H1 (cell line): ENCODE results near the gene COL8A1. TPM values are rescaled to one million over a fixed set of nuclear protein-coding genes. Genes with fewer than 3 reads are reported as not detected.

ENCODE experiments used
- CTCF ChIA-PET: fragments of 300-600 bp; sonication (Branson Sonifier 250); formaldehyde crosslinking; loops from one replicate; lab custom pipeline; 2021; ENCODE audit not compliant: partially characterized antibody; lab: Charles Lee
- POLR2A ChIA-PET: fragments of 300-600 bp; sonication (Branson Sonifier 250); formaldehyde crosslinking; loops from one replicate; lab custom pipeline; 2021; ENCODE audit warnings: inconsistent platforms; ENCODE audit not compliant: partially characterized antibody; lab: Charles Lee
- DNase-seq, 2 experiments: peaks; one replicate each; pipeline versions ENCODE4 v3.0.0 to v3.0.0-alpha.2; 2010 to 2022; ENCODE audit warnings: low spot score in 2 of 2, low read depth in 1 of 2, mixed read lengths in 1 of 2
- FAIRE-seq: peaks from 2 replicates; lab custom pipeline; 2011; peaks lifted over from hg19 to GRCh38; lab: Jason Lieb, UNC
- H2AFZ ChIP-seq: 2 replicates; pipeline ENCODE4 v1.8.1; 2012; ENCODE audit warnings: low read length, inconsistent platforms
- H2AK5ac ChIP-seq: 2 replicates; pipeline ENCODE4 v1.6.1; 2013; ENCODE audit warnings: low read depth, low read length
- H2BK120ac ChIP-seq: replicated peaks from 2 replicates; pipeline ENCODE3; 2013; ENCODE audit warnings: low read depth, low read length, inconsistent platforms
- H2BK12ac ChIP-seq: 2 replicates; pipeline ENCODE4 v1.6.1; 2013; ENCODE audit warnings: low read depth, low read length
- H2BK15ac ChIP-seq: 2 replicates; pipeline ENCODE4 v1.6.1; 2013; ENCODE audit warnings: low read length
- H2BK20ac ChIP-seq: 2 replicates; pipeline ENCODE4 v1.6.1; 2013; ENCODE audit warnings: low read length
- H2BK5ac ChIP-seq: 2 replicates; pipeline ENCODE4 v1.6.1; 2013; ENCODE audit warnings: low read depth, low read length
- H3K14ac ChIP-seq: 2 replicates; pipeline ENCODE4 v1.6.1; 2013; ENCODE audit warnings: inconsistent platforms; ENCODE audit not compliant: insufficient read length
- H3K18ac ChIP-seq: 2 replicates; pipeline ENCODE4 v1.6.1; 2013; ENCODE audit warnings: low read length; ENCODE audit errors: extremely low read depth
- H3K23ac ChIP-seq: 2 replicates; pipeline ENCODE4 v1.6.1; 2013; ENCODE audit warnings: inconsistent platforms; ENCODE audit not compliant: insufficient read length
- H3K23me2 ChIP-seq: 2 replicates; pipeline ENCODE4 v1.6.1; 2013; ENCODE audit warnings: low read depth, low read length
- H3K27ac ChIP-seq: 2 replicates; pipeline ENCODE4 v1.6.1; 2011; ENCODE audit warnings: low read depth, low read length, inconsistent platforms
- H3K27me3 ChIP-seq, 4 experiments: replicated peaks in 1 of 4; 1 replicate in 1 of 4; 2 replicates in 3 of 4; pipeline versions ENCODE4 v1.6.1 to v1.8.1; 2011 to 2013; ENCODE audit warnings: low read length in 3 of 4, mild to moderate bottlenecking in 3 of 4, inconsistent platforms in 2 of 4, mixed read lengths in 2 of 4, moderate library complexity in 1 of 4; ENCODE audit not compliant: control insufficient read depth in 3 of 4, insufficient read depth in 3 of 4; ENCODE audit errors: extremely low read depth in 1 of 4
- H3K36me3 ChIP-seq, 4 experiments: 2 replicates each; pipeline versions ENCODE4 v1.6.1 to v1.8.1; 2011 to 2013; ENCODE audit warnings: mild to moderate bottlenecking in 4 of 4, low read length in 3 of 4, moderate library complexity in 2 of 4, control low read depth in 1 of 4, inconsistent platforms in 1 of 4; ENCODE audit not compliant: insufficient read depth in 4 of 4, control insufficient read depth in 2 of 4
- H3K4ac ChIP-seq: replicated peaks from 2 replicates; pipeline ENCODE3; 2013; ENCODE audit warnings: low read length, low read depth, mixed read lengths, inconsistent platforms; ENCODE audit not compliant: insufficient read length
- H3K4me1 ChIP-seq, 4 experiments: replicated peaks in 1 of 4; 1 replicate in 1 of 4; 2 replicates in 3 of 4; pipeline versions ENCODE4 v1.6.1 to v1.8.1; 2011 to 2013; ENCODE audit warnings: low read length in 3 of 4, inconsistent platforms in 2 of 4, mixed read lengths in 1 of 4; ENCODE audit not compliant: insufficient read depth in 4 of 4, control insufficient read depth in 3 of 4
- H3K4me2 ChIP-seq, 2 experiments: 2 replicates each; pipeline versions ENCODE4 v1.6.1 to v1.8.1; 2011 to 2013; ENCODE audit warnings: low read depth in 2 of 2, low read length in 2 of 2, control low read depth in 1 of 2, inconsistent platforms in 1 of 2, mild to moderate bottlenecking in 1 of 2; ENCODE audit not compliant: insufficient read depth in 1 of 2
- H3K4me3 ChIP-seq, 4 experiments: fragments of 200-600, 300-600 bp in 1 of 4; sonication (generic), shearing (Covaris generic), sonication (Bioruptor Twin) in 1 of 4; 2 replicates each; pipeline versions ENCODE4 v1.5.1 to v1.8.1; 2011 to 2016; ENCODE audit warnings: low read length in 4 of 4, low read depth in 3 of 4, control low read depth in 2 of 4, inconsistent platforms in 2 of 4, mild to moderate bottlenecking in 2 of 4, mixed read lengths in 1 of 4, moderate library complexity in 1 of 4; ENCODE audit not compliant: insufficient read depth in 2 of 4; ENCODE audit errors: extremely low read depth in 1 of 4
- H3K56ac ChIP-seq: replicated peaks from 2 replicates; pipeline ENCODE3; 2013; ENCODE audit warnings: low read depth, mild to moderate bottlenecking, mixed read lengths, low read length, inconsistent platforms; ENCODE audit not compliant: insufficient read length
- H3K79me1 ChIP-seq: 2 replicates; pipeline ENCODE4 v1.6.1; 2013; ENCODE audit warnings: low read depth, low read length, control low read depth
- H3K79me2 ChIP-seq, 2 experiments: 2 replicates each; pipeline versions ENCODE4 v1.6.1 to v1.8.1; 2012 to 2013; ENCODE audit warnings: low read length in 2 of 2, mild to moderate bottlenecking in 2 of 2, inconsistent platforms in 1 of 2; ENCODE audit not compliant: insufficient read depth in 2 of 2, control insufficient read depth in 1 of 2
- H3K9ac ChIP-seq, 4 experiments: replicated peaks in 1 of 4; 1 replicate in 1 of 4; 2 replicates in 3 of 4; pipeline versions ENCODE4 v1.6.1 to v1.8.1; 2011 to 2013; ENCODE audit warnings: low read depth in 3 of 4, low read length in 3 of 4, control low read depth in 2 of 4, mild to moderate bottlenecking in 2 of 4, moderate library complexity in 2 of 4, inconsistent platforms in 1 of 4; ENCODE audit errors: extremely low read depth in 1 of 4
- H3K9me3 ChIP-seq, 2 experiments: 2 replicates each; pipeline versions ENCODE4 v1.6.1 to v1.8.1; 2012 to 2013; ENCODE audit warnings: mild to moderate bottlenecking in 2 of 2, moderate library complexity in 2 of 2, control low read depth in 1 of 2, inconsistent platforms in 1 of 2, low read depth in 1 of 2, low read length in 1 of 2, mixed read lengths in 1 of 2; ENCODE audit not compliant: insufficient read depth in 2 of 2
- H4K20me1 ChIP-seq, 2 experiments: replicated peaks in 1 of 2; 2 replicates each; pipeline versions ENCODE3 to v1.8.1; 2011 to 2013; ENCODE audit warnings: inconsistent platforms in 2 of 2, low read length in 2 of 2, mild to moderate bottlenecking in 1 of 2; ENCODE audit not compliant: insufficient read depth in 2 of 2, control insufficient read depth in 1 of 2
- H4K5ac ChIP-seq: 2 replicates; pipeline ENCODE4 v1.6.1; 2013; ENCODE audit warnings: low read length, low read depth, mixed read lengths, inconsistent platforms; ENCODE audit not compliant: insufficient read length
- H4K8ac ChIP-seq: 2 replicates; pipeline ENCODE4 v1.8.0; 2013; ENCODE audit warnings: mild to moderate bottlenecking, moderate library complexity, low read length, inconsistent platforms; ENCODE audit not compliant: insufficient read depth; ENCODE audit errors: extremely low read depth
- H4K91ac ChIP-seq: replicated peaks from 2 replicates; pipeline ENCODE3; 2013; ENCODE audit warnings: low read length, mixed read lengths, inconsistent platforms; ENCODE audit not compliant: insufficient read length
- CBX5 ChIP-seq: fragments of 300-800, 300-1000 bp; sonication (generic); IDR thresholded peaks from 2 replicates; pipeline ENCODE4 v1.7.1; 2016; ENCODE audit warnings: antibody characterized with exemption, low read length, low read depth
- CHD1 ChIP-seq: IDR thresholded peaks from 2 replicates; pipeline ENCODE4 v1.6.1; 2012; ENCODE audit warnings: low read depth, low read length, improper control_type of control experiment
- FOSL1 ChIP-seq: IDR thresholded peaks from 2 replicates; pipeline ENCODE4 v1.6.1; 2011; ENCODE audit warnings: mild to moderate bottlenecking, low read depth, low read length, moderate library complexity; ENCODE audit not compliant: insufficient read depth
- HDAC2 ChIP-seq, 2 experiments: fragments of 300-600 bp in 1 of 2; sonication (generic) in 1 of 2; IDR thresholded peaks; 2 replicates each; pipeline ENCODE4 v1.6.1; 2011 to 2012; ENCODE audit warnings: low read depth in 2 of 2, low read length in 2 of 2, mild to moderate bottlenecking in 2 of 2, moderate library complexity in 2 of 2, borderline replicate concordance in 1 of 2, inconsistent platforms in 1 of 2
- JUN ChIP-seq: IDR thresholded peaks from 2 replicates; pipeline ENCODE4 v1.6.1; 2011; ENCODE audit warnings: low read depth, mild to moderate bottlenecking, improper control_type of control experiment, low read length
- KDM1A ChIP-seq: fragments of 200-600, 300-600 bp; sonication (generic); IDR thresholded peaks from 2 replicates; pipeline ENCODE4 v1.7.1; 2016; ENCODE audit warnings: mild to moderate bottlenecking, low read length, borderline replicate concordance
- POLR2A ChIP-seq, 2 experiments: IDR thresholded peaks; 1 replicate in 1 of 2; 2 replicates in 1 of 2; pipeline ENCODE4 v1.6.1; 2011; ENCODE audit warnings: low read depth in 2 of 2, low read length in 2 of 2, mild to moderate bottlenecking in 2 of 2; ENCODE audit errors: control extremely low read depth in 1 of 2
- RXRA ChIP-seq: IDR thresholded peaks from 2 replicates; pipeline ENCODE4 v1.6.1; 2011; ENCODE audit warnings: low read depth, mild to moderate bottlenecking, low read length, moderate library complexity; ENCODE audit not compliant: insufficient read depth
- TEAD4 ChIP-seq: IDR thresholded peaks from 2 replicates; pipeline ENCODE4 v1.6.1; 2012; ENCODE audit warnings: low read depth, low read length, inconsistent platforms, mixed read lengths
- WGBS, 2 experiments: shearing (Covaris generic) in 1 of 2; methylation state at CpG; one replicate each; pipeline versions ENCODE4 v1.1.6 to v1.1.7; 2013 to 2015; ENCODE audit warnings: low lambda C conversion rate in 2 of 2, mixed read lengths in 2 of 2, inconsistent platforms in 1 of 2, low coverage in 1 of 2, missing lambda C conversion rate in 1 of 2; ENCODE audit not compliant: insufficient replicate concordance in 2 of 2, insufficient coverage in 1 of 2, insufficient read length in 1 of 2; ENCODE audit errors: extremely low coverage in 1 of 2, missing lambda C conversion rate in 1 of 2; 5-methylcytosine and 5-hydroxymethylcytosine counted together
- polyA plus RNA-seq, 7 experiments: library from polyadenylated mRNA; depleted of rRNA in 3 of 7; stranded (reverse) in 5 of 7; unstranded in 2 of 7; fragments of >200 nt in 5 of 7; fragments of 200-250 nt in 2 of 7; gene quantifications; 1 replicate in 5 of 7; 2 replicates in 1 of 7; 4 replicates in 1 of 7; pipeline versions ENCODE4 v1.2.1 to v1.2.3, GENCODE V29; 2011 to 2013; ENCODE audit warnings: missing spikeins in 2 of 7, mixed read lengths in 2 of 7
- total RNA-seq: library from RNA; stranded (reverse); fragmentation: NEBNext Ultra II Directional; extraction: Animal tissue kit (Norgen Biotek cat#: 25700); gene quantifications from 2 replicates; pipeline ENCODE4 v1.2.1, GENCODE V29; 2021

Gene COL8A1
- total and polyA plus RNA-seq, 2 of the 8 experiments (the other 6 are each of a cell fraction or from before 2014, with no cell fraction given), result 0.21 to 1.2 TPM

DNA sequence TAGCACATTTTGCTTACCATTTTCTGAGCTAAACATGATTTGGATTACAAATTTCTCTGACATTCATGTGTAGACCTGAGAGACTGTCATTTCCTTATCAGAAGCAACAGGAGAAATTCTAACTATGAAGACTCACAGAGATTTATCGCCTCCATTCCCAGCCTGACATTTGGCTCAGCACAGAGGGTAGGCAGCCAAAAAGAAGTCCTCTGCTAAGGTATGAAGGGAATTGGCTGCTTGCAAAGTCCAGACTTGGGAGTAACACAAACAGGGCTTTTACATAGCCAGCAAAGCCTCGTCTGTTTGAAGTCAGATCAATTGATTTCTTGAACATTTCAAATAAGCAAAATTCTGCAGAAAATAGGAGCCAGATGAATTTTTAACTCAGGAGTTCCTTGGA, 122.2 kb downstream of the COL8A1 start:
- Histone ChIP-seq H4K8ac (no peak overlapping the region), H3K18ac (no peak overlapping the region), H3K4ac (no peak overlapping the region), H2AK5ac (no peak overlapping the region), H2BK120ac (no peak overlapping the region), H3K9me3 (no peaks in the 10 kb centered on the region), H3K9ac (no peak overlapping the region), H4K91ac (no peak overlapping the region), H2AFZ (no peak overlapping the region), H3K4me1 (no peaks in the 10 kb centered on the region), H2BK20ac (no peak overlapping the region), H3K56ac (no peak overlapping the region), H3K27me3 (no peaks in the 10 kb centered on the region), H2BK5ac (no peak overlapping the region), H4K20me1 (no peaks in the 10 kb centered on the region), H3K14ac (no peak overlapping the region), H3K4me3 (no peak overlapping the region), H3K79me1 (no peaks in the 10 kb centered on the region), H2BK12ac (no peak overlapping the region), H3K23ac (no peak overlapping the region), H3K4me2 (no peak overlapping the region), H2BK15ac (no peak overlapping the region), H4K5ac (no peak overlapping the region), H3K79me2 (no peaks in the 10 kb centered on the region), H3K23me2 (no peaks in the 10 kb centered on the region), H3K36me3 (no peaks in the 10 kb centered on the region), H3K27ac (no peak overlapping the region)
- POLR2A ChIA-PET, result no interaction called here
- no peak for DNase-seq
- CTCF ChIA-PET, result interaction anchor here (1.1 to 1.6 kb wide), 2 partner anchors 9 to 588 kb away, joined by 3 to 4 read pairs; no protein-coding TSS in a partner anchor
- TF ChIP-seq JUN (no peak), TEAD4 (no peak), KDM1A (no peak), CBX5 (no peak), CHD1 (no peak), RXRA (no peak), FOSL1 (no peak), POLR2A (IDR thresholded peaks at IDR 0.05; ENCODE audit: control extremely low read depth in 1 of 2, low read depth in 2 of 2, low read length in 2 of 2) (no peak), HDAC2 (IDR thresholded peaks at IDR 0.05; ENCODE audit: borderline replicate concordance in 1 of 2, low read depth in 2 of 2, low read length in 2 of 2) (no peak)
- FAIRE-seq, result no peak
- WGBS, 2 experiments, result 97% methylated on average over 2 of the region's 2 CpGs; no CpG with 5 or more reads in 1 of the 2 experiments
